HG02884 (cell line): ENCODE results near the gene ZC3H15.
"Not testable (repeated sequence)": the region's sequence is repeated elsewhere in the genome, so short reads cannot be mapped to it uniquely, and the experiment has no call there.

Experiments
- ATAC-seq: cut with Tn5 transposase; IDR thresholded peaks from one replicate; pipeline ENCODE4 v1.9.1; 2021; ENCODE audit warnings: mild to moderate bottlenecking, moderate library complexity; ENCODE audit not compliant: unreplicated experiment

Gene ZC3H15

DNA sequence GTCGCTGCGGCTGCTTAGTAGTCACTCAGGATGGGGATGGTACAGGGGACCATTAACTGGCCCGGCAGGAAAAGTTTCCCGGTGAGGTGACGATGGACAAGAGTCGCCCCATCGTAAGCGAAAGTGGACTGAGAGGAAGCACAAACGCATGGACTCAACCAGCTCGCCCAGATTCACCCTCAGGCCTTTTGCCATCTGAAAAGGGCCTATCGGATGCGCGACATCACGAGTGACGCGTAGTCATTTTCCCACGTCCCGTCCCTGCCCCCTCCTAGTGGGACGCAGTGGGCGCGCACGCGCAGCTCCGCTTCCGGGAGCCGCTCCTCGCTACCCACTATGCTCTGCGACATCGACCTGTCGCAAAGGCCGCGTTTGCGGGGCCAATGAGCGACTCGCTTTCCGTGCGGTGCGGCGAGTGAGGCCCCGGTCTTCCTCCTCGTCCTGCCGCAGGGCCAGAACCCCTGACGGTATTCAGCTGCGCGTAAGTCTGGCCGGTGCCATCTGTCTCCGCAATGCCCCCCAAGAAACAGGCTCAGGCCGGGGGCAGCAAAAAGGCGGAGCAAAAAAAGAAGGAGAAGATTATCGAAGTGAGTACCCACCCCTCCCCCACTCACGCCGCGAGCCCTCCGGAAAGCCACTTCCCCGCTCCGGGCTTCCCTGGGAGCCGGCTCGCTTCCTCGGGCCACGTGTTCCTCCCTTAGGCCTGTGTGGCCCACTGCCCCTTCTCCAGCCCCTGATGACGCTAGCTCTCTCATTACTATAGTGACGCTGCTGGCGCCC lies at the start of gene ZC3H15:
ZC3H15 (plus strand) TSS at position 390 of the 780 bp plus-strand sequence; CDS start at position 513, 123 bp downstream.
- peak; percentile 67 for ATAC-seq

DNA sequence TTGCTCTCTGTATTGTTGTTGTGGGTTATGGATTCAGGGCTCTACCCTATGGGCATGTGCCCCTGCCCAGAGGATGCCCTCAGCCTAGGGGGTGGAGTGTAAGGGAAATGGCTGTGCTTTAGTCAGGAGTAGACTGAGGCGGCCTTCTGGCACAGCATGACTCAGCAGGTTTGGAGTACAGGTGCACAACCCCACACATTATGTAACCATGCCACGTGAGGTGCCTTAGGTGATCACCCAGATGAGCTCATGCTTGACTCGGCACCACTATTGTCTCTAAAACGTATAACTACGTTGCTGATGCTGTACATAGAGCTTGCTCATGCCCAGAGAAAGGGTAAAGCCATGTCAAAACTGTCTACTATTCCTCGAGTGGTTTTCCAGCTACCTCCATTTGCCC lies 48.3 kb upstream of the ZC3H15 start:
- no peak for ATAC-seq

DNA sequence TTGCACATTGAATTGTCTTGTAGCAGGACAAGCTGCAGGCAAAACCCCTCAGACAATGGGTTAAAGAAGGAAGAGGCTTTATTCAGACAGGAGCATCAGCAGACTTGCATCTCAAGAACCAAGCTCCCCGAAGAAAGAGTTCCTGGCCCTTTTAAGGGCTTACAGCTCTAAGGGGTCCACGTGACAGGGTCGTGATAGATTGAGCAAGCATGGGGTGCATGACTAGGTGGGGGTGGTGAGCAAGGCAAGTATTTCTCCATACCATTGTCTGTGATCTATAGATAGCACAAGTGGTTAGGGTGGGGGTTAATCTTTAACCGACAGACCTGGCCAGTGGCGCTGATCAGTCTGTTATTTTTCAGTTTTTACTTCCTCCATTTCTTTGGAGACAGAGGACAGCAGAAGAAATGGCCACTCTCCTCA lies 46.4 kb upstream of the ZC3H15 start:
- ATAC-seq, result not testable (repeated sequence)

DNA sequence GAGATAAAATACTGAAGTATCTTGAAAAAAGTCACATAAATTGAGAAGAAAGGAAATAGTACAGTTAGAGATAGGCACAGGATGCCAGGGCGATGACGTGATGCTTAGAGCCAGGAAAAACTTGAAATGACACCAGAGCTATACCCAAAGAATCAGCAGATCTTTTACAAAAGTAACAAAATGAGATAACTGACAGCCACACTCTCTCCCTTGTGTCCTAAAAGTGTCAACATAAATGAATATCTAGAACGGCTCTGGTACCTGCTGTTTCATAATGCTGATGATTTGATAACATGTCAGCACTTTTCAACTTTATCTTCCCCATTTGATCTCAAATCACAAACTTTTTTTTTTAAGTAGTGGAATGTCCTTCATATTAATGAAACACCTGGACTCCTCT lies 45.6 kb upstream of the ZC3H15 start:
- ATAC-seq, result no peak

DNA sequence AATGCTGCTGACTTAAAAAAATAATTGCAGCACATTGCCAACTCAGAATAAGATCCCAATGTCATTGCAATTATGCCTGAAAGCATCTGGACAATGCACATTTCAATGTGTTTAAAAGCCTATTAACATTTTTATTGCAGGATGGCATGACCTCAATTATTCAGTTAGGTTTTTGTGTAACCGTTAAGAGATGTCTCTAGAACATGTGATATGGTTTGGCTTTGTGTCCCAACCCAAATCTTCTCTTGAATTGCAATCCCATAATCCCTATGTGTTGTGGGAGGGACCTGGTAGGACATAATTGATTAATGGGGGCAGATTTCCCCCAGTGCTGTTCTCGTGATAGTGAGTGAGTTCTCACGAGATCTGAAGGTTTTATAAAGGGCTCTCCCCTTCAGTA lies 43.2 kb upstream of the ZC3H15 start:
- no peak for ATAC-seq

DNA sequence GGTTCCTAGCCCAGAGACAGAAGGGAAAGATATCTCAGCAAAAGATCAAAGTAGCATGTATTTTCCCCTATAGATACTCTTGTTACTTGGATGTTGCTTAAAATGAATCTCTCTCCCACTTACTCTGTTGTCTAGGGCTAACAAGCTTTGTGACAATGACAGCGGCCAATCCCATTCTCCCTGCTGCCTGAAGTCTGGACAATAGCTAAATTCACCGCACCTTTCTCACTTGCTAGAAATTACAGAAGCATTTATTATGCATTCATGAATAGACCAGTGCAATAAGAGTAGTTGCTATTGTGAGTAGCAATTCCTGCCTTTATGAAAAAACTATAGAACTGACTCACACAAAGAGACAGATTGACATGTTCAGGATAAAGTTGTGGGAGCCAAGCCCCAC lies 42.2 kb upstream of the ZC3H15 start:
- no peak for ATAC-seq

DNA sequence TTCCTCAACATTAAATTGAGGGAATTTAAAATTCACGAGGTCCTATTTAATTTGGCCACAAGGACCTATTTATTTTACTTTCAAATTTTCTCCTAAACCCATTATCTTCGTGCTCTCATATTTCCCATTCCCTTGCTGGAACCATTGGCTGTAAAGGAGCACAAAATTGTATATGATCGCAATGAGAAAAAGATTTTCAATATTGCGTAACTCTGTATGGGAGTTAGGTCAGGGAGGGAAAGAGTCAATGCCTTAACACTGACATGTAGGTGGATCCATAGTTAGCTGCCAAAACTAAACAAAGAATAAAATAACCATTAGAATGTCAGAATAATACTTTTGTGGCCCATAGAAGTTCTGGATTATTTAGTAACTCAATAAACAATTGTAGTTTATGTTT lies 40.6 kb upstream of the ZC3H15 start:
- ATAC-seq, result no peak

DNA sequence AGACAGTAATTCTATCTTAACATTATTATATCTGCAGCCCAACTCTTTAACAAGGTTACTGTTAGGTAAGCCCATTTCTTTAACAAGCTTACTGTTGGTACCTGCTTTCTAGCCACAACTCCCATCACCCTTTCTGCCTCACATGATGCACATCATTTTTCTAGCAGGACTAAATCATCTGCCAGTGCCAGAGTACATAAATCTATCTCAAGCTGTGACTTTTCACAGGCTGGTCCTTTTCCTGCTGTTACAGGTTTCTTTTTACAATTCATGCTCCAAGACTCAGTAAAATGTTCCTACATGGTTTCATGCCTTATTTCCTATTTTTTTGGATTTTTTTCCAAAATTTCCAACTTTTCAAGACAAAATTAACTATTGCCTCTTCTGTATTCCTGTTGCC lies 30.4 kb upstream of the ZC3H15 start:
- no peak for ATAC-seq

DNA sequence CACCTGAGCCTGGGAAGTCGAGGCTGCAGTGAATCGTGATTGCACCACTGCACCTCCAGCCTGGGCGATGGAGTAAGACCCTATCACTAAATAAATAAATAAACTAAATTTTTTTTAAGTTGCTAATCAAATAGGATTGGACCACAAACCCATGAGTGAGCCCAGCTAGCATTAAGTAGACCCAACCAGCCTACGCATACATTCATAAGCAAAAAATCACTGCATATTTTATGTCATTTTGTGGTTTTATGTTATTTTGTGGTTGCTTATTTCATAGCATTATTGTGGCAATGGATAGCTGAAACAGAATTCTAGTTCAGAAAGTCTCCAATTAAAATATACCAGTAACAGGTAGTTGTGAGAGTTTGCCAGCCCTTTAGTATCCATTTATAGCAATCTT lies 29.1 kb upstream of the ZC3H15 start:
- ATAC-seq, result no peak

DNA sequence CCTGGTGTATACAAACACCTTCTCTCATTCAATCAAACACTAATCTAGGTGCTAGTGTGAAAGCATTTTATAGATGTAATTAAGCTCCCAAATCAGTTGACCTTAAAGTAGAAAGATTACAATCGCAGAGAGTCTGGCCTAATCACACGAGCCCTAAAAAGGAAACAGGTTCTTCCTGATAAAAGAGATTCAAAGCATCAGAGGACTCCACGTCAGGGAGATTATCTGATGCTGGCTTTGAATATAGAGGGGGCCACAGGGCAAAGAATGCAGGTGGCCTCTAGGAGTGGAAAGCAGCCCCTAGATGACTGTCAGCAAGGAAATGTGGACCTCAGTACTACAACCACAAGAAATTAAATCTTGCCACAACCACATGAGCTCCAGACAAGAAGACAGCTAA lies 28.2 kb upstream of the ZC3H15 start:
- ATAC-seq, result no peak

DNA sequence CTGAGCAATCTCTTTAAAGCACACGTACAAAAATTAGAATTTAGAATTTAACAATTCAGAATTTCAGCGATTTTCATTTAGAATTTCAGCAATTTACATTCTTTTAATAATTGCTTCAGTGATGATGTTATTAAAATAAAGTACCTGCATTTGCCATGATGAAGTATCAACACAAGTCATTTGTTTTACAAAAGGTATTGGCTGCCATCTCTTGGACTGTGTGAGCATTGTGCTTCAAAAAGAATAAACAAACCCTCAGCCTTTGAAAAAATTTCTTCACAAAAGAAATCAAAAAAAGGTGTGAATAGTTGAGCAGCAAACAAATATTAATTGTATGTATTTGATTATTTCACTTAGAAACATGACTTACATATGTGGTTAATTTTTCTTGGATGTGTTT lies 27.1 kb upstream of the ZC3H15 start:
- no peak for ATAC-seq

DNA sequence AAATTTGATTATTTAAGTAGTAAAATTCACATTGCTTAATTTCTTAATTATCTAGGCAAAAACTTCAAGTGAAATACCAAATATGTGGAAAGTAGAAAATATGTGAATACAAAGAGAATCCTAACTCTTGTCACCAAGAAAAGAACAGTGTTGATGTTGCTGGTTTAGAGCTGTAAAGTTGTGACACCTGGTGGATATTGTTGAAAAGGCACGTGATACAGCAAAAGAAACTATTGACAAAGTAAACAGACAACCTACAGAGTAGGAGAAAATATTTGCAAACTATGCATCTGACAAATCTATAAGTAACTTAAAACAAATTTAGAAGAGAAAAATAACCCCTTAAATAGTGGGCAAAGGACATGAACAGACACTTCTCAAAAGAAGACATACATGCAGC lies 25.6 kb upstream of the ZC3H15 start:
- ATAC-seq, result peak; percentile 57

DNA sequence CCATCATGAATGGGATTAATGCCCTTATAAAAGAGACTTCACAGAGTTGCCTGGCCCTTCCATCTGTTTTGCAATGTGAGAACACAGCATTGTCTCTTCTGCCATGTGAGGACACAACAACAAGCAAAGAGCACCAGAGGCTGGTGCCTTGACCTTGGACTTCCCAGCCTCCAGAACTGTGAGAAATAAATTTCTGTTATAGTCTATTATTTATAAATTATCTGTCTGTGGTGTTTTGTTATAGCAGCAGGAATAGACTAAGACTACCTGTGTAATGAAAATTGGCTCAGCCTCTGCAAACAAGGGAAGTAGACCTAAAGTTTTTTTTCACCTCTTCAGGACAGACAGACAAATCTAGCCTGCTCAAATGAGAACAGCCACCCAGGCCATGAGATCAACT lies 19.3 kb upstream of the ZC3H15 start:
- ATAC-seq, result no peak

DNA sequence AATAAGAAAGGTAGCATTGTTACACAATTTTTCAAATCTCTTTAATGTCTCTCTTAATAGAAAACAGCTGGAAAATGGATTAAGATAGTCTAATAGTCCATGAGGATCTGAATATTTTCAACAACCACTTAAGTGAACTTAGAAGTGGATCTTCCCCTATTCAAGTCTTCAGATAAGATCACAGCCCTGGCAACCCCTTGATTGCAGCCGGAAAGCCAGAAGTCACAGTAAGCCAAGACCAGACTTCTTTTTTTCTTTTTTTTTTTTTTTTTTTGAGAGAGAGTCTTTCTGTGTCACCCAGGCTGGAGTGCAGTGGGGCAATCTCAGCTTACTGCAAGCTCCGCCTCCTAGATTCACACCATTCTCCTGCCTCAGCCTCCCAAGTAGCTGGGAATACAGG lies 18.6 kb upstream of the ZC3H15 start:
- no peak for ATAC-seq

DNA sequence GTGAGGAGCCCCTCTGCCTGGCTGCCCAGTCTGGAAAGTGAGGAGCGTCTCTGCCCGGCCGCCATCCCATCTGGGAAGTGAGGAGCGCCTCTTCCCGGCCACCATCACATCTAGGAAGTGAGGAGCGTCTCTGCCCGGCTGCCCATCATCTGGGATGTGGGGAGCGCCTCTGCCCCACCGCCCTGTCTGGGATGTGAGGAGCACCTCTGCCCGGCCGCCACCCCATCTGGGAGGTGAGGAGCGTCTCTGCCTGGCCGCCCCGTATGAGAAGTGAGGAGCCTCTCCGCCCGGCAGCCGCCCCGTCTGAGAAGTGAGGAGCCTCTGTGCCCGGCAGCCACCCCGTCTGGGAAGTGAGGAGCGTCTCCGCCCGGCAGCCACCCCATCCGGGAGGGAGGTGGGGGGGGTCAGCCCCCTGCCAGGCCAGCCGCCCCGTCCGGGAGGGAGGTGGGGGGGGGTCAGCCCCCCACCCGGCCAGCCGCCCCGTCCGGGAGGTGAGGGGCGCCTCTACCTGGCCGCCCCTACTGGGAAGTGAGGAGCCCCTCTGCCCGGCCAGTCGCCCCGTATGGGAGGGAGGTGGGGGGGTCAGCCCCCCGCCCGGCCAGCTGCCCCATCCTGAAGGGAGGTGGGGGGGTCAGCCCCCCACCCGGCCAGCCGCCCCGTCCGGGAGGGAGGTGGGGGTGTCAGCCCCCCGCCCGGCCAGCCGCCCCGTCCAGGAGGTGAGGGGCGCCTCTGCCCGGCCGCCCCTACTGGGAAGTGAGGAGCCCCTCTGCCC lies 13.2 kb upstream of the ZC3H15 start:
- ATAC-seq, result not testable (repeated sequence)

DNA sequence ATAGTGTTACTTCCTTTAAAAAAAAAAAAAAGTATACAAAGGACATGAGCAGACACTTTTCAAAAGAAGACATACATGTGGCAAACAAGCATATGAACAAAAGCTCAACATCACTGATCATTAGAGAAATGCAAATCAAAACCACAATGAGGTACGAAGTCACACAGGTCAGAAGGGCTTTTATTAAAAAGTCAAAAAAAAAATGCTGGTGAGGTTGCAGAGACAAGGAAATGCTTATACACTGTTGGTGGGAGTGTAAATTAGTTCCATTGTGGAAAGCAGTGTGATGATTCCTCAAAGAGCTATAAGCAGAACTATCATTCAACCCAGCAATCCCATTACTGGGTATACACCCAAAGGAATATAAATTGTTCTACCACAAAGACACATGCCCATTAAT lies 11.8 kb upstream of the ZC3H15 start:
- ATAC-seq, result not testable (repeated sequence)

DNA sequence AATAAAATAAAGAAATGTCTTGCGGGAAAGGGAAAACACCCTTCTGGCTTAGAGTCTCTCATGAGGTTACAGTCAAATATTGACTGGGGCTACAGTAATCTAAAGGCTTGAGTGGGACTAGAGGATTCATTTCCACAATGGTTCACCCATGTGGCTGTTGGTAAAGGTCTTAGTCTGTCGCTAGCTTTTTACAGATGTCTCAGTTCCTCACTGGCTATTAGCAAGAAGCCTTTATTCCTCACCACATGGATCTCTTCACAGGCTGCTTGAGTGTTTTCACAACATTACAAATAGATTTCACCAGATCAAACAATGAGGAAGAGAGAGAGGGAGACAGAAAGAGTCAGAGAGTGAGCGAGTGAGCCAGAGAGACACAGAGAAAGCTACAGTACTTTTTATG lies 8.3 kb upstream of the ZC3H15 start:
- ATAC-seq, result no peak

DNA sequence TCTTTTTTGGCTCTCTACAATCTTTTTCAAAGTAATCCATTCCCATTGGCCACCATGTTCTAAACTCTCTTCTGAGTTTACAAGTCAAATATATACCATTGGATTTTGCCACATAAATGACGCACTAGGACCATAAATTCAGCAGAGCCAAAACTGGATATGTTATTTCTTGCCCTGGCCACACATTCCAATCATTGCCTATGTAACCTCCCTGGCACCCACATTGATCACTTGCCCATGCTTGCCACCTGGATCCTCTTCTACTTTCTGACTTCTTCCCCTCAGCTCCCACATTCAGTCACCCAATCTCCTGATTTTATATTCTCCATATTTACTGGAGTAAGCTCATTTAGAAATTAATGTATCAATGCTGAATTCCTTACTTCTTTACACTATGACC lies 5.1 kb upstream of the ZC3H15 start:
- ATAC-seq, result no peak

DNA sequence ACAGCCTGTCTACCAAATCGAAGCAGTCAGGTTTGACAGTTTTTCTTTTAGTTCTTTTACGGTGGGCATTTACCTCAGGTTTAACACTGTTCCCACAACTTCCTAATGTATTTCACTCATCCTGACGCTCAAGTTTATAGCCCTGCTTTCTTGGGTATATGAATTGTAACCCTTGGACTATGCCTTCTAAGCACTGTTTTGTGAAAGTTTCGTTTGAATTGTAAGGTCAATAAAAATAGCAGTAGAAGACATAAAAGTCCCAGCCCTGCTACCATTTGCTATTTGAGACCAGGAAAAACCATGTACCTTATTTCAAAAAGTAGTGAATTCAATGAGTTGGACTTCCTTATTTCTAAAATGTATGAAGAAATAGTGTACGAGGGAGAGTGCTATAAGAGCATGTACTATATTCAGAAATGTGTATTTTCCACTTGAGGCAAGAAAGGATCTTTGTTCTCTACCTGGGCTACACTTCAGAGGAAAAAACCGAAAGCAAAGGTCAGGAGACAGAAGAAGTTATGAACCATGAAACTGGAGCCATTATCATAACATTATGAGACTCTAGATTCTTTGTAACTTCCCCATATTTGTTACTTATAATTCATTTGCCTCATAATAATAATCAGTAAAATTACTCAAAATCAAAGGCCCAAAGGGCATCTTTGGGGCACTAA lies 1.9 kb upstream of the ZC3H15 start:
- ATAC-seq, result no peak

DNA sequence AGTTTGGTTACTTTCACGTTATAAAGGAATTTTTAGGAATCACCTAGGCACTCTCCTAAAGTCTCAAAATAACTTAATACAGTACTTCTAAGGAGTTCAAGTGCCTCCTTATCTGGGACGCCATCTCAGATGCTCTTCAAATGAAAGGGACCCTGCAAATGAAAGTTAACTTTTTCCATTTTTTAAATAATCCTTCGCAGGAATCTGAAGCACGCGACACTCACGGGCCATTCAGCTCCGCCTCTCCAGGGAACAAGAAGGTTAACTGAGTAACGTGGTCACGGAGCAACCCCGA lies 537 bp upstream of the ZC3H15 start:
- ATAC-seq, result peak; percentile 34

DNA sequence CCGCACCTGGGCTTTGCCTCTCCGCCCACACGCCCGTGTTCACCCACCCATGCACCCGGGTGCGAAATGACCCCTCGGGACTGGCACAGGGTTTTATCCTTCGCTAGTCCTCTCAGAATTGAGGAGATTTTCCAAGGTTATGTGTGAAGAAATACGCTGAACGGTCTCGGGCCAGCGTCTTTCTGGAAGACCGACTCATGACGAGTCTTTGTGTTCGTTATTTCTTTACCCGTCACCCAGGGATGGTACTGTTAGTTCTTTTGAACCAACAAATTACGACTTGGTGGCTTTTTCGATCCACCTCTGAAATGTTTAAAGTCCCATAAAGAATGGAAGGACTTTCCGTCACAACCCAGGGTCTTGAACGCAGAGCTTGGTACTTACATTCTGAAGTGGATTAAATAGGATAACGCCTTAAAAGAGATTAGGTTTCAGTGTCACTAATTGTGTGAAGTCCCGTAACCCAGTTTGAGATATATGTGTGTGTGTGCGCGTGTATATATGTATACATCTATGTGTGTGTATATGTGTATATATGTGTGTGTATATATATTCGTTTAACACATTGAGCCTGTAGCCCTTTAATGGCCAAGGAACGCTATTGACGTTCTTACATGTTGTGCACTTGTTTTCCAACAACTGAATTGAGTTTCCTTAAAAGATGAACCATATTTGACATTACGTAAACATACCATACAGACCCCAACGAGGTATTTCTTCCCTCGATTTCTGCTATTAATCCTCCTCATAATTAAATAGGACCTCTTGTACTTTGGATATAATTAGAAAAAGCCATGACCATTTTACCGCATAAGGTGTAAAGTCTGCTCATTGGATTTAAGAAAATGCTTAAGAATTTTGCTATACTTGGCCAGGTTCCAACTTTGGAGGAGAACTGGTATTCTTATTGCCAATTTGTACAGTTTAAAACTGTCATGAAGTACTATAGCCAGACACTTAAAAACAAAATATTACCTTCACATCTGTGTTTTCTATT lies 889 bp downstream of the ZC3H15 start:
- ATAC-seq, result no peak
